ENCODE data around the gene PARVG.

PARVG gene

GRCh38 chr22:44180706-44181032 is at the start of gene PARVG:
Gene PARVG (plus strand): TSS chr22:44180925. CDS start chr22:44183330, 2,405 bp downstream.
- DNase-seq (ENCODE audit: low read depth in 2 of 2), result no peak

- no peak for DNase-seq (ENCODE audit: low read depth in 2 of 2)
These were observed 49.3 kb upstream of the PARVG start for GRCh38 chr22:44131412-44131811.

- DNase-seq (ENCODE audit: low read depth in 2 of 2), result no peak
These were observed 48.6 kb upstream of the PARVG start for GRCh38 chr22:44131989-44132685.

GRCh38 chr22:44132724-44133123 is 48.0 kb upstream of the PARVG start:
- no peak for DNase-seq (ENCODE audit: low read depth in 2 of 2)

GRCh38 chr22:44133161-44133560 is 47.6 kb upstream of the PARVG start:
- no peak for DNase-seq (ENCODE audit: low read depth in 2 of 2)

GRCh38 chr22:44133901-44134571 is 46.7 kb upstream of the PARVG start:
- no peak for DNase-seq (ENCODE audit: low read depth in 2 of 2)

- DNase-seq (ENCODE audit: low read depth in 2 of 2), result no peak
These were observed 44.6 kb upstream of the PARVG start for GRCh38 chr22:44136112-44136511.

- DNase-seq (ENCODE audit: low read depth in 2 of 2), result no peak
These were observed 43.9 kb upstream of the PARVG start for GRCh38 chr22:44136786-44137185.

GRCh38 chr22:44137415-44137814 is 43.3 kb upstream of the PARVG start:
- no peak for DNase-seq (ENCODE audit: low read depth in 2 of 2)

- DNase-seq (ENCODE audit: low read depth in 2 of 2), result no peak
These were observed 41.0 kb upstream of the PARVG start for GRCh38 chr22:44139773-44140172.

- no peak for DNase-seq (ENCODE audit: low read depth in 2 of 2)
These were observed 38.2 kb upstream of the PARVG start for GRCh38 chr22:44142421-44143104.

GRCh38 chr22:44143105-44143474 is 37.6 kb upstream of the PARVG start:
- DNase-seq (ENCODE audit: low read depth in 2 of 2), result no peak

- DNase-seq (ENCODE audit: low read depth in 2 of 2), result no peak
These were observed 37.1 kb upstream of the PARVG start for GRCh38 chr22:44143579-44143978.

- DNase-seq (ENCODE audit: low read depth in 2 of 2), result no peak
These were observed 36.6 kb upstream of the PARVG start for GRCh38 chr22:44144046-44144569.

- DNase-seq (ENCODE audit: low read depth in 2 of 2), result no peak
These were observed 35.2 kb upstream of the PARVG start for GRCh38 chr22:44145544-44145943.

- DNase-seq (ENCODE audit: low read depth in 2 of 2), result no peak
These were observed 34.5 kb upstream of the PARVG start for GRCh38 chr22:44146088-44146861.

- no peak for DNase-seq (ENCODE audit: low read depth in 2 of 2)
These were observed 33.6 kb upstream of the PARVG start for GRCh38 chr22:44147008-44147645.

GRCh38 chr22:44147821-44148574 is 32.7 kb upstream of the PARVG start:
- no peak for DNase-seq (ENCODE audit: low read depth in 2 of 2)

GRCh38 chr22:44151676-44152075 is 29.0 kb upstream of the PARVG start:
- DNase-seq (ENCODE audit: low read depth in 2 of 2), result no peak

- no peak for DNase-seq (ENCODE audit: low read depth in 2 of 2)
These were observed 27.0 kb upstream of the PARVG start for GRCh38 chr22:44153710-44154109.

GRCh38 chr22:44154436-44154942 is 26.2 kb upstream of the PARVG start:
- DNase-seq (ENCODE audit: low read depth in 2 of 2), result no peak
